ENCODE data around the gene AOX1. TPM values are rescaled to one million over a fixed set of nuclear protein-coding genes. Genes with fewer than 3 reads are reported as not detected.
"Not testable (repeated sequence)": the region's sequence is repeated elsewhere in the genome, so short reads cannot be mapped to it uniquely, and the experiment has no call there.

AOX1 gene
- polyA plus RNA-seq, 3 donors = 1.7 to 2.8 (median 2.2) TPM

GRCh38 chr2:200600549-200601225, 14.9 kb downstream of the AOX1 start:
- no peak for DNase-seq (ENCODE audit: low read depth in 3 of 3, low spot score in 2 of 3)

GRCh38 chr2:200602584-200602983, 16.8 kb downstream of the AOX1 start:
- DNase-seq (ENCODE audit: low read depth in 3 of 3, low spot score in 2 of 3) = no peak

- no peak for DNase-seq (ENCODE audit: low read depth in 3 of 3, low spot score in 2 of 3)
Observed at GRCh38 chr2:200603972-200604371, 18.2 kb downstream of the AOX1 start.

GRCh38 chr2:200604571-200605255, 18.9 kb downstream of the AOX1 start:
- no peak for DNase-seq (ENCODE audit: low read depth in 3 of 3, low spot score in 2 of 3)

- DNase-seq (ENCODE audit: low read depth in 3 of 3, low spot score in 2 of 3) = no peak
Observed at GRCh38 chr2:200608341-200609027, 22.7 kb downstream of the AOX1 start.

- no peak for DNase-seq (ENCODE audit: low read depth in 3 of 3, low spot score in 2 of 3)
Observed at GRCh38 chr2:200609028-200609614, 23.3 kb downstream of the AOX1 start.

GRCh38 chr2:200610217-200610616, 24.4 kb downstream of the AOX1 start:
- not testable (repeated sequence) for DNase-seq (ENCODE audit: low read depth in 3 of 3, low spot score in 2 of 3)

- DNase-seq (ENCODE audit: low read depth in 3 of 3, low spot score in 2 of 3) = no peak
Observed at GRCh38 chr2:200613692-200614091, 27.9 kb downstream of the AOX1 start.

- no peak for DNase-seq (ENCODE audit: low read depth in 3 of 3, low spot score in 2 of 3)
Observed at GRCh38 chr2:200614249-200614648, 28.4 kb downstream of the AOX1 start.

- DNase-seq (ENCODE audit: low read depth in 3 of 3, low spot score in 2 of 3) = no peak
Observed at GRCh38 chr2:200615247-200615646, 29.4 kb downstream of the AOX1 start.

- DNase-seq (ENCODE audit: low read depth in 3 of 3, low spot score in 2 of 3) = no peak
Observed at GRCh38 chr2:200616193-200616592, 30.4 kb downstream of the AOX1 start.

GRCh38 chr2:200616656-200617055, 30.8 kb downstream of the AOX1 start:
- no peak for DNase-seq (ENCODE audit: low read depth in 3 of 3, low spot score in 2 of 3)

- no peak for DNase-seq (ENCODE audit: low read depth in 3 of 3, low spot score in 2 of 3)
Observed at GRCh38 chr2:200617156-200618053, 31.6 kb downstream of the AOX1 start.

GRCh38 chr2:200618054-200618419, 32.2 kb downstream of the AOX1 start:
- no peak for DNase-seq (ENCODE audit: low read depth in 3 of 3, low spot score in 2 of 3)

GRCh38 chr2:200618590-200619021, 32.8 kb downstream of the AOX1 start:
- no peak for DNase-seq (ENCODE audit: low read depth in 3 of 3, low spot score in 2 of 3)

GRCh38 chr2:200619279-200619678, 33.5 kb downstream of the AOX1 start:
- no peak for DNase-seq (ENCODE audit: low read depth in 3 of 3, low spot score in 2 of 3)

GRCh38 chr2:200620606-200621390, 35.0 kb downstream of the AOX1 start:
- no peak for DNase-seq (ENCODE audit: low read depth in 3 of 3, low spot score in 2 of 3)

GRCh38 chr2:200622106-200622505, 36.3 kb downstream of the AOX1 start:
- no peak for DNase-seq (ENCODE audit: low read depth in 3 of 3, low spot score in 2 of 3)

GRCh38 chr2:200624026-200624425, 38.2 kb downstream of the AOX1 start:
- no peak for DNase-seq (ENCODE audit: low read depth in 3 of 3, low spot score in 2 of 3)

GRCh38 chr2:200624658-200625057, 38.8 kb downstream of the AOX1 start:
- DNase-seq (ENCODE audit: low read depth in 3 of 3, low spot score in 2 of 3) = no peak
